ENCODE data around the gene CABLES2. TPM values are rescaled to one million over a fixed set of nuclear protein-coding genes. Genes with fewer than 3 reads are reported as not detected.

CABLES2 gene
- total and polyA plus RNA-seq, 2 donors (not counting 3 experiments of a cell fraction or from before 2014, with no cell fraction given) = 7.8 to 9.9 TPM

DNA sequence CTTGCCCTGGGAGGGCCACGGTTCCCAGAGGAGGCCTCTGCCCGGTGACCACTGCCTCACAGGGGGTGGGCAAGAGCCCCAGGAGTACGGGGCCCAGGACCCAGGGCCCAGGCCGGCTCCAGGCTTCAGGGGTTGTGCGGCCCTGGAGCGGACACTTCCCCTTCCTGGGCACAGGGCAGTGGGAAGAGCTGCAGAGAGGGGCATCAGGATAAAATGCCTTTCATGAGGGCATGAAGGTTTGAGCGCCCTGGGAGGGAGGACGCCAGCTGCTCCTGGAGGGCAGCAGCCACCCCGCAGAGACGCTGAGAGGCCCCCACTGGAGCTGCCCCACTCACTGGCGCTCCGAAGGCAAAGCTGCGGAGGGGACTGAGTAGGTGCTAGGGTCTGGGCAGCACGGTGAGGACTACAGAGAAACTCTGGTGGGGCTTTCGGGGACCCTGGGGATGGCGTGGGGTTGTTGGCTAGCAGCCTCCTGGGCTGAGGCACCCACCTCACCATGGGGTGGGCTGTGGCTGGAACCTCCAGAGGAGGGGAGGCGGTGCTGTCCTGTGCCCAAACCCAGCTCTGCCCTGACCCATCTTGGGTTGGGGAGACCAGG is 50.4 kb downstream of the CABLES2 start:
- Histone ChIP-seq H3K4me2 (ENCODE audit: insufficient read depth, low read length) (peak overlapping the region; percentile 28), H4K20me1 (replicated peaks; ENCODE audit: control insufficient read depth, extremely low read depth, insufficient read depth, low read length) (no peaks in the 10 kb centered on the region), H3K4me1 (ENCODE audit: control insufficient read depth, extremely low read depth, insufficient read depth, low read length) (peaks cover 50% of the 10 kb centered on the region), H3K27ac (ENCODE audit: insufficient read depth, low read depth, low read length) (peak overlapping the region; percentile 89), H3K9ac (replicated peaks; ENCODE audit: extremely low read depth, insufficient read depth, low read length) (peak overlapping the region; percentile 20), H3K79me2 (ENCODE audit: control insufficient read depth, insufficient read depth, low read length) (peaks cover 62% of the 10 kb centered on the region), H3K9me1 (replicated peaks; ENCODE audit: control insufficient read depth, extremely low read depth, insufficient read depth, low read length) (no peaks in the 10 kb centered on the region), H3K36me3 (ENCODE audit: control insufficient read depth in 2 of 2, extremely low read depth in 1 of 2, insufficient read depth in 2 of 2, low read length in 2 of 2) (peaks cover 0 to 2% of the 10 kb centered on the region in 2 experiments), H3K4me3 (replicated peaks in 1 of 3; ENCODE audit: insufficient read depth in 1 of 3, low read depth in 1 of 3, low read length in 3 of 3) (no peak overlapping the region), H2AFZ (ENCODE audit: low read depth, low read length) (no peak overlapping the region), H3K9me3 (replicated peaks; ENCODE audit: control insufficient read depth, insufficient read depth, low read length) (no peaks in the 10 kb centered on the region), H3K27me3 (ENCODE audit: control insufficient read depth in 2 of 2, insufficient read depth in 2 of 2, low read length in 2 of 2) (no peaks in the 10 kb centered on the region)
- no TSS peak for BruUV-seq (replicated peaks)
- no peak for DNase-seq (ENCODE audit: low read depth, low spot score)
- dilution Hi-C loops (cut with MboI; ENCODE audit: extremely low pct_ligation_motif_present, low sequenced_read_pairs) (no loop called here), intact Hi-C loops (cut with micrococcal nuclease) (loop anchor here (1.0 to 5.0 kb wide), 4 partner anchors 9 to 49 kb away; no protein-coding TSS in a partner anchor)
- ChIA-PET CTCF (interaction anchor here (0.9 to 5.0 kb wide), 4 partner anchors 8 to 26 kb away, joined by 3 to 50 read pairs (median 18); partner anchors contain the start of gene LAMA5), POLR2A (no interaction called here)
- TF ChIP-seq MYC (IDR thresholded peaks at IDR 0.05; ENCODE audit: low read depth, low read length) (no peak), POLR2AphosphoS5 (IDR thresholded peaks at IDR 0.05; ENCODE audit: insufficient read depth, low read depth, low read length) (no peak), JUN (IDR thresholded peaks at IDR 0.05; ENCODE audit: borderline replicate concordance, insufficient read depth, insufficient read length, low read depth) (no peak), GATA2 (IDR thresholded peaks at IDR 0.05; ENCODE audit: insufficient read depth, insufficient read length, low read depth, low read length) (no peak), POLR2A (IDR thresholded peaks at IDR 0.05; ENCODE audit: low read depth, low read length) (no peak), FOS (IDR thresholded peaks at IDR 0.05; ENCODE audit: borderline replicate concordance, insufficient read depth, low read length) (no peak), EZH2 (IDR thresholded peaks at IDR 0.05; ENCODE audit: borderline replicate concordance, low read depth, low read length, severe bottlenecking) (no peak)
- TF ChIP-seq, protein P1, sequence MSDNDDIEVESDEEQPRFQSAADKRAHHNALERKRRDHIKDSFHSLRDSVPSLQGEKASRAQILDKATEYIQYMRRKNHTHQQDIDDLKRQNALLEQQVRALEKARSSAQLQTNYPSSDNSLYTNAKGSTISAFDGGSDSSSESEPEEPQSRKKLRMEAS (IDR thresholded peaks at IDR 0.05; ENCODE audit: insufficient read depth, insufficient read length) = no peak
- TF ChIP-seq, protein P2, sequence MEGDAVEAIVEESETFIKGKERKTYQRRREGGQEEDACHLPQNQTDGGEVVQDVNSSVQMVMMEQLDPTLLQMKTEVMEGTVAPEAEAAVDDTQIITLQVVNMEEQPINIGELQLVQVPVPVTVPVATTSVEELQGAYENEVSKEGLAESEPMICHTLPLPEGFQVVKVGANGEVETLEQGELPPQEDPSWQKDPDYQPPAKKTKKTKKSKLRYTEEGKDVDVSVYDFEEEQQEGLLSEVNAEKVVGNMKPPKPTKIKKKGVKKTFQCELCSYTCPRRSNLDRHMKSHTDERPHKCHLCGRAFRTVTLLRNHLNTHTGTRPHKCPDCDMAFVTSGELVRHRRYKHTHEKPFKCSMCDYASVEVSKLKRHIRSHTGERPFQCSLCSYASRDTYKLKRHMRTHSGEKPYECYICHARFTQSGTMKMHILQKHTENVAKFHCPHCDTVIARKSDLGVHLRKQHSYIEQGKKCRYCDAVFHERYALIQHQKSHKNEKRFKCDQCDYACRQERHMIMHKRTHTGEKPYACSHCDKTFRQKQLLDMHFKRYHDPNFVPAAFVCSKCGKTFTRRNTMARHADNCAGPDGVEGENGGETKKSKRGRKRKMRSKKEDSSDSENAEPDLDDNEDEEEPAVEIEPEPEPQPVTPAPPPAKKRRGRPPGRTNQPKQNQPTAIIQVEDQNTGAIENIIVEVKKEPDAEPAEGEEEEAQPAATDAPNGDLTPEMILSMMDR (IDR thresholded peaks at IDR 0.05; ENCODE audit: extremely low read depth in 1 of 2, insufficient read depth in 1 of 2, low read depth in 1 of 2, low read length in 2 of 2) = no peak
- no peak for FAIRE-seq
